C4-2B (cell line): ENCODE results near the gene HS6ST3.

ENCODE experiments used
- ZFX ChIP-seq: fragments of 450-650 bp; IDR thresholded peaks from 2 replicates; pipeline ENCODE4 v1.6.1; 2017
- TF ChIP-seq, protein P1 (sequence below): fragments of 450-650 bp; conservative IDR thresholded peaks from 2 replicates; pipeline ENCODE4 v1.5.1; 2017; ENCODE audit warnings: mild to moderate bottlenecking

GRCh38 chr13:96785986-96786385 is 696.1 kb downstream of the HS6ST3 start:
- TF ChIP-seq, protein P1, sequence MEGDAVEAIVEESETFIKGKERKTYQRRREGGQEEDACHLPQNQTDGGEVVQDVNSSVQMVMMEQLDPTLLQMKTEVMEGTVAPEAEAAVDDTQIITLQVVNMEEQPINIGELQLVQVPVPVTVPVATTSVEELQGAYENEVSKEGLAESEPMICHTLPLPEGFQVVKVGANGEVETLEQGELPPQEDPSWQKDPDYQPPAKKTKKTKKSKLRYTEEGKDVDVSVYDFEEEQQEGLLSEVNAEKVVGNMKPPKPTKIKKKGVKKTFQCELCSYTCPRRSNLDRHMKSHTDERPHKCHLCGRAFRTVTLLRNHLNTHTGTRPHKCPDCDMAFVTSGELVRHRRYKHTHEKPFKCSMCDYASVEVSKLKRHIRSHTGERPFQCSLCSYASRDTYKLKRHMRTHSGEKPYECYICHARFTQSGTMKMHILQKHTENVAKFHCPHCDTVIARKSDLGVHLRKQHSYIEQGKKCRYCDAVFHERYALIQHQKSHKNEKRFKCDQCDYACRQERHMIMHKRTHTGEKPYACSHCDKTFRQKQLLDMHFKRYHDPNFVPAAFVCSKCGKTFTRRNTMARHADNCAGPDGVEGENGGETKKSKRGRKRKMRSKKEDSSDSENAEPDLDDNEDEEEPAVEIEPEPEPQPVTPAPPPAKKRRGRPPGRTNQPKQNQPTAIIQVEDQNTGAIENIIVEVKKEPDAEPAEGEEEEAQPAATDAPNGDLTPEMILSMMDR, result no peak
- no peak for TF ChIP-seq ZFX
